Measurements from ENCODE around the gene FHOD1. TPM values are rescaled to one million over a fixed set of nuclear protein-coding genes. Genes with fewer than 3 reads are reported as not detected.

FHOD1 gene
- total and polyA plus RNA-seq, 2 of the 13 experiments (the other 11 are each of a cell fraction or from before 2014, with no cell fraction given): 20.0 to 20.8 TPM

DNA sequence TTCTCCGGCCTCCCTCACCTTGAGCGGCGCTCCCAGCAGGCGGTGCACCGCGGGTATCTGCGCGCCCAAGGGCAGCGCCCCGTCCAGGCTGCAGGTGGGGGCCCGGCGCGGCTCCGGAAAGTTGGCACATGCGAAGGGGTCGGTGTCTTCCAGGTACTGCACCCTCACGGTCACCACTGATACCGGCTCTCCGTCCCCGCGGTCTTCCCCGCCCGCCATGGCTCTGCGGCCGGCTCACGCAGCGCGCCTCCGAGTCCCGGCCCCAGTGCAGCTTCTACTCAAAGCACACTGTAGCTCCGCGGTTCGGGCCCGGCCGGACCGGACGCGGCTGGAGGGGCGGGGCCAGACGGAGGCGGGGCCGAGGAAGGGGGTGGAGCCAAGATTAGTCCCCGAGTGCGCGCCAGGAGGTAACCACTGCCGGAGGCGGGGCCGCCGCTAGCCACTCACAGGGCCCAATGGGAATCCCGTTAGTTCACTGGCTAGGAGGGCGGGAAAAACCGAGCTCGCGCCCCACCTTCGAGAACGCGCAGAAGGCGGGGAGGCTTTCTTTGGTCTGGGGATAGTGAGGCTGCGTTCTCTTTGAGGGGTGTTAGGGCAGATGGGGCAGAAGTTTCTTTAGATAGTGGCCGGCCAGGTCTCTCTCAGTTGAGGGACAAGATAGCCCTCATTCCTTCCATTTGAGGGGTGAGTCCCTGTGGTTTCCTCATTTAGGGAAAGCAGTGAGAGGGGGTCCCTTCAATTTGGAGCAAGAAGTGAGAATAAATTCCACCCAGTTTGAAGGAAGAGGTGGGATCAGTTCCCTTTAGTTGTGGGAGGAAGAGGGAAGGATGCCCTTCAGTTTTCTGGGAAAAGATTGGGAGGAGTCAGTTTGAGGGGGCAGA is at the start of gene FHOD1 (continued):
- TF ChIP-seq GFI1 (CRISPR knock-in tag; IDR thresholded peaks at IDR 0.05; ENCODE audit: borderline replicate concordance): no peak
- TF ChIP-seq CBFB (CRISPR knock-in tag; IDR thresholded peaks at IDR 0.05): peak; percentile 77; the same call in 1 of the 2 replicates
- TF ChIP-seq NFATC3 (CRISPR knock-in tag; IDR thresholded peaks at IDR 0.05): 0 out of 2 replicates have a peak, but pooled peaks have one; percentile 17
- no peak for TF ChIP-seq ZNF737 (CRISPR knock-in tag; IDR thresholded peaks at IDR 0.05; ENCODE audit: borderline replicate concordance)
- 0 out of 2 replicates have a peak, but pooled peaks have one; percentile 37 for TF ChIP-seq ZNF230 (CRISPR knock-in tag; IDR thresholded peaks at IDR 0.05)
- TF ChIP-seq, protein P1, sequence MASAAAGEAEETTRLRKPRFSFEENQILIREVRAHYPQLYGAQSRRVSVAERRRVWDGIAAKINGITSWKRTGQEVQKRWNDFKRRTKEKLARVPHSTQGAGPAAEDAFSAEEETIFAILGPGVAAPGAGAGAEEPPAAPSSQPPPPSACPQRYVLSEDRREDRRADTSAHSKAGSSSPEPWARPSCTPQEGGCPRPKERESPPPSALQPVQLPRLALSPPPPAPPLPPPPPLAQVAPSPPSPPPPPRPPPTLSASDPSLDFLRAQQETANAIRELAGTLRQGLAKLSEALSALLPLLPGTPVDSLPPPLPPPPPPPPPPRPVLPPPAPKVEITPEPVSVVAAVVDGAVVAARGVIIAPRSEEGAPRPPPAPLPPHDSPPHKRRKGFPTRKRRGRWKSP (CRISPR knock-in tag; IDR thresholded peaks at IDR 0.05): peak; percentile 32; the same call in 1 of the 2 replicates
- no peak for TF ChIP-seq ZNF7 (CRISPR knock-in tag; IDR thresholded peaks at IDR 0.05)
- TF ChIP-seq KDM6A (CRISPR knock-in tag; IDR thresholded peaks at IDR 0.05; ENCODE audit: low read depth): no peak
- no peak for TF ChIP-seq THYN1 (CRISPR knock-in tag; IDR thresholded peaks at IDR 0.05; ENCODE audit: borderline replicate concordance, low read depth)
- peak; percentile 85 for TF ChIP-seq ZNF350 (CRISPR knock-in tag; IDR thresholded peaks at IDR 0.05; ENCODE audit: borderline replicate concordance, low read depth)
- TF ChIP-seq, protein P2, sequence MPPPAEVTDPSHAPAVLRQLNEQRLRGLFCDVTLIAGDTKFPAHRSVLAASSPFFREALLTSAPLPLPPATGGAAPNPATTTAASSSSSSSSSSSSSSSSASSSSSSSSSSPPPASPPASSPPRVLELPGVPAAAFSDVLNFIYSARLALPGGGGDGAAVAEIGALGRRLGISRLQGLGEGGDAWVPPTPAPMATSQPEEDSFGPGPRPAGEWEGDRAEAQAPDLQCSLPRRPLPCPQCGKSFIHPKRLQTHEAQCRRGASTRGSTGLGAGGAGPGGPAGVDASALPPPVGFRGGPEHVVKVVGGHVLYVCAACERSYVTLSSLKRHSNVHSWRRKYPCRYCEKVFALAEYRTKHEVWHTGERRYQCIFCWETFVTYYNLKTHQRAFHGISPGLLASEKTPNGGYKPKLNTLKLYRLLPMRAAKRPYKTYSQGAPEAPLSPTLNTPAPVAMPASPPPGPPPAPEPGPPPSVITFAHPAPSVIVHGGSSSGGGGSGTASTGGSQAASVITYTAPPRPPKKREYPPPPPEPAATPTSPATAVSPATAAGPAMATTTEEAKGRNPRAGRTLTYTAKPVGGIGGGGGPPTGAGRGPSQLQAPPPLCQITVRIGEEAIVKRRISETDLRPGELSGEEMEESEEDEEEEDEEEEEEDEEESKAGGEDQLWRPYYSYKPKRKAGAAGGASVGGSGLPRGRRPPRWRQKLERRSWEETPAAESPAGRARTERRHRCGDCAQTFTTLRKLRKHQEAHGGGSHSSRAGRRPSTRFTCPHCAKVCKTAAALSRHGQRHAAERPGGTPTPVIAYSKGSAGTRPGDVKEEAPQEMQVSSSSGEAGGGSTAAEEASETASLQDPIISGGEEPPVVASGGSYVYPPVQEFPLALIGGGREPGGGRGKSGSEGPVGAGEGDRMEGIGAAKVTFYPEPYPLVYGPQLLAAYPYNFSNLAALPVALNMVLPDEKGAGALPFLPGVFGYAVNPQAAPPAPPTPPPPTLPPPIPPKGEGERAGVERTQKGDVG (CRISPR knock-in tag; IDR thresholded peaks at IDR 0.05; ENCODE audit: borderline replicate concordance): peak; percentile 25; the same call in 1 of the 2 replicates
- no peak for TF ChIP-seq CENPX (CRISPR knock-in tag; IDR thresholded peaks at IDR 0.05)
- TF ChIP-seq IRX3 (CRISPR knock-in tag; IDR thresholded peaks at IDR 0.05; ENCODE audit: borderline replicate concordance, low read depth): no peak; the same call in 1 of the 2 replicates
- no peak; the same call in 1 of the 2 replicates for TF ChIP-seq ZNF253 (CRISPR knock-in tag; IDR thresholded peaks at IDR 0.05; ENCODE audit: borderline replicate concordance)
- TF ChIP-seq, protein P3, sequence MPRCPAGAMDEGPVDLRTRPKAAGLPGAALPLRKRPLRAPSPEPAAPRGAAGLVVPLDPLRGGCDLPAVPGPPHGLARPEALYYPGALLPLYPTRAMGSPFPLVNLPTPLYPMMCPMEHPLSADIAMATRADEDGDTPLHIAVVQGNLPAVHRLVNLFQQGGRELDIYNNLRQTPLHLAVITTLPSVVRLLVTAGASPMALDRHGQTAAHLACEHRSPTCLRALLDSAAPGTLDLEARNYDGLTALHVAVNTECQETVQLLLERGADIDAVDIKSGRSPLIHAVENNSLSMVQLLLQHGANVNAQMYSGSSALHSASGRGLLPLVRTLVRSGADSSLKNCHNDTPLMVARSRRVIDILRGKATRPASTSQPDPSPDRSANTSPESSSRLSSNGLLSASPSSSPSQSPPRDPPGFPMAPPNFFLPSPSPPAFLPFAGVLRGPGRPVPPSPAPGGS (CRISPR knock-in tag; IDR thresholded peaks at IDR 0.05): peak; percentile 78; the same call in 1 of the 2 replicates
- TF ChIP-seq ARNTL (CRISPR knock-in tag; IDR thresholded peaks at IDR 0.05): 0 out of 2 replicates have a peak, but pooled peaks have one; percentile 8
- peak; percentile 83 for TF ChIP-seq AGO2 (optimal IDR thresholded peaks at IDR 0.05; ENCODE audit: low read depth, low read length)
- peak; percentile 90; the same call in 1 of the 2 replicates for TF ChIP-seq ARID2 (CRISPR knock-in tag; IDR thresholded peaks at IDR 0.05; ENCODE audit: borderline replicate concordance)
- TF ChIP-seq SRSF9 (IDR thresholded peaks at IDR 0.05; ENCODE audit: borderline replicate concordance, insufficient read depth, low read depth, low read length, poor library complexity, severe bottlenecking): no peak
- 0 out of 2 replicates have a peak, but pooled peaks have one; percentile 8 for TF ChIP-seq GLI4 (CRISPR knock-in tag; IDR thresholded peaks at IDR 0.05; ENCODE audit: borderline replicate concordance)
- no peak for TF ChIP-seq POLR2AphosphoS2 (IDR thresholded peaks at IDR 0.05; ENCODE audit: low read depth, low read length)
- no peak for TF ChIP-seq ZNF326 (CRISPR knock-in tag; IDR thresholded peaks at IDR 0.05; ENCODE audit: borderline replicate concordance)
- TF ChIP-seq FOXK1 (CRISPR knock-in tag; IDR thresholded peaks at IDR 0.05; ENCODE audit: borderline replicate concordance, low read depth): peak; percentile 46; the same call in 1 of the 2 replicates
